VCaP (cell line): ENCODE data around the gene TAF4B.
"Not testable (repeated sequence)": the region's sequence is repeated elsewhere in the genome, so short reads cannot be mapped to it uniquely, and the experiment has no call there.

Experiments used
- H3K27ac ChIP-seq: fragments of 450-650 bp; 2 replicates; pipeline ENCODE4 v1.5.1; 2017
- TF ChIP-seq, protein P1 (sequence below): fragments of 450-650 bp; conservative IDR thresholded peaks from 2 replicates; pipeline ENCODE4 v1.5.1; 2017; ENCODE audit warnings: mild to moderate bottlenecking, moderate library complexity

TAF4B gene

DNA sequence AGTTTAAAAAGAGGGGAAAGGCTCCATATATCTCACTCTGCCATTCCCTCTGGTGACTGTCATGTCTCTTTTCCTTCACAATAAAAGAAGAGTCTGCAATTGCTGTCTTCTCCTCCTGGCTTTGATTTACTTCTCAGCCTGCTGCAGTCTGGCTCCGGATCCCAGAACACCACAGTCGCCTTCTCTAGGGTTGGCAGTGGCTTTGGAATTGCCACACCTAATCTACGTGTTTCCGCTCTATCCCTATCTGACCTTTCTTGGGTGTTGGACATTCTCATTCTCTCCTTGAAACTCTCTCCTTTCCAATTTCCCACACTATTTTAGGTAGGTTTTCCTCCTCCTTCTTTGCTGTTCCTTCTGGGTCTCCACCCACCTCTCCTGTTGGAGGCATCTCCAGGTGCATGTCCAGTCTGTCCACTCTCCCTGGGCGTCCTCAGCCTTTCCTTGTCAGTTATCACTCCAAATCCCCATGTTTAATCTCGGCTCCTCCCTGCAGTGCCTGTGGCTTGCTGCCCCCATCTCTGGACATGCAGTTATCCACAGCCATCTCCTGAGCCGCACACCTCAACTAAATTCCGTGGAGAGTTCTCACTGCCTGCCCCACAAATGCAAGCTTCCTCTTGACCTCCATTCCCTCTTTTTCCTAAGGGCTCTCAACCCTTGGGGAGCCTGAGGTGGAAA lies 209.3 kb downstream of the TAF4B start:
- TF ChIP-seq, protein P1, sequence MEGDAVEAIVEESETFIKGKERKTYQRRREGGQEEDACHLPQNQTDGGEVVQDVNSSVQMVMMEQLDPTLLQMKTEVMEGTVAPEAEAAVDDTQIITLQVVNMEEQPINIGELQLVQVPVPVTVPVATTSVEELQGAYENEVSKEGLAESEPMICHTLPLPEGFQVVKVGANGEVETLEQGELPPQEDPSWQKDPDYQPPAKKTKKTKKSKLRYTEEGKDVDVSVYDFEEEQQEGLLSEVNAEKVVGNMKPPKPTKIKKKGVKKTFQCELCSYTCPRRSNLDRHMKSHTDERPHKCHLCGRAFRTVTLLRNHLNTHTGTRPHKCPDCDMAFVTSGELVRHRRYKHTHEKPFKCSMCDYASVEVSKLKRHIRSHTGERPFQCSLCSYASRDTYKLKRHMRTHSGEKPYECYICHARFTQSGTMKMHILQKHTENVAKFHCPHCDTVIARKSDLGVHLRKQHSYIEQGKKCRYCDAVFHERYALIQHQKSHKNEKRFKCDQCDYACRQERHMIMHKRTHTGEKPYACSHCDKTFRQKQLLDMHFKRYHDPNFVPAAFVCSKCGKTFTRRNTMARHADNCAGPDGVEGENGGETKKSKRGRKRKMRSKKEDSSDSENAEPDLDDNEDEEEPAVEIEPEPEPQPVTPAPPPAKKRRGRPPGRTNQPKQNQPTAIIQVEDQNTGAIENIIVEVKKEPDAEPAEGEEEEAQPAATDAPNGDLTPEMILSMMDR, result no peak
- H3K27ac ChIP-seq, result no peak overlapping the region

DNA sequence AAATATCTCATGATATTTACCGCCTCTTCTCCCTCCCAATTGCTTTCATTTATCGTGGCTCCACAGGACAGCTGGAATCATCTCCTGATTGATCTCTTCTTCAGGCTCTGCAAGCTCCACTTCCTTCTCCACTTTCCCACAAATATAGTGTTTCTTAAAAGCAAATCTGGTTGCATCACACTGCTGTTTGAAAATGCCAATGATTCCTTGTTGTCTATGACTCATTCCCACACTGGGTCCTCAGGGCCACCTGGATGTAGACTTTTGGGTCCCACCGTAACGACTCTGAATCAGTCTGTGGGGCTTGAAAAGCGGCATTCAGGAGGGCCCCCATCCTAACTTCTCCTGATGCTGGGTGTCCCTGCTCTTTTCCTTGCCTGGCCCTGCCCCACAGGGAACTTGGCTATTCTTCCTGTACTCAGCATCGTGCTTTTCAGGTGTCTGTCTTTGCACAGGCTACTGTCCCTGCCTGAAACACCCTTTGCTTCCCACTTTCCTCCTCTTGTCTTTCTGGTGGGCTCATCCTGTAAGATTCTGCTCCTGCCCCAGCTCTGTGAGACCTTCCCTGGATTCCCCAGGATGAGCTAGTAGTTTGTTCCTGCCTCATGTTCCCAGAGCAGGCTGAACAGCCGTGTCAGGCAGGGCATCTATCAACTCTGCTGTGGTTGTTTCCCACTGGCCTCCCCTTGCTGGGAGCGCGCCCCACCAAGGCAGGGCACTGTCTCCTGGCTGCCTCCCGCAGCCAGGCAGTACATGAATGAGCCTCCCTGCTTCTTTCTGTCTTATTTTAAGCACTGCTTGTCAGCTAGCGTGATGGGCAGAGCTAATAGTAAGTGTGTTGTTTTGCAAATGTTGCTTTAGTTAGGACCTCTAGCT lies 210.2 kb downstream of the TAF4B start:
- TF ChIP-seq, protein P1, result no peak
- H3K27ac ChIP-seq, result no peak overlapping the region

DNA sequence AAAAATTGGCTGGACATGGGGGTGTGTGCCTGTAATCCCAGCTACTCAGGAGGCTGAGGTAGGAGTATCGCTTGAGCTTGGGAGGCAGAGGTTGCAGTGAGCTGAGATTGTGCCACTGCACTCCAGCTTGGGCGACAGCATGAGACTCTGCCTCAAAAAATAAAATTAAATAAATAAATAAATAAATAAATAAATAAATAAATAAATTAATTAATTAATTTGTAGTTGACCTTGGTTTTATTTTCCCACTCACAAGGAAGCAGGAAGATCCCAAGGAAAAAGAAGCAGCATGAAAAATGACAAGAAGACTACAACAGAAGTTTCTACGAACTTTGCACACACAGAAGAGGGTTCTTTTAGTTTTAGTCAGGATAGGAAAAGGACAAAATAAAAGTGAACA lies 211.4 kb downstream of the TAF4B start:
- not testable (repeated sequence) for H3K27ac ChIP-seq

DNA sequence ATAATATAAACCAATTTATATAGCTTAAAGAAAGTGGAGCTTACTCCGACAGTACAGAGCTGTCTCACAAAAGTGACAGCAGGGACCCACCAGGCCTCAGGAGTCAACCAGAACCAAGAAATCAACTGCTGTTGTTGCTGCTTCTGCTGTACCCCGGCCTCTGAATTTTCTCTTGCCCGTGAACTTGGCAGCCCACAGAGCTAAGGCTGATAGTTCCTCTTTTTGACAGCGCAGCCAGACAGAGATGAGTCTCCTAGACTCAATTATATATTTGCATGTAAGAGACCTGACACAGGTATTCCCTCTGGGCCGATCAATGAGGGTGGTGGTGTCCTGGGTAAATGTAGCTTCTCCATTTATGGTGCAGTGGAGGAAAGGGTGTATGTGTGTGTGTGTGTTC lies 212.7 kb downstream of the TAF4B start:
- no peak overlapping the region for H3K27ac ChIP-seq
- TF ChIP-seq, protein P1, result no peak

DNA sequence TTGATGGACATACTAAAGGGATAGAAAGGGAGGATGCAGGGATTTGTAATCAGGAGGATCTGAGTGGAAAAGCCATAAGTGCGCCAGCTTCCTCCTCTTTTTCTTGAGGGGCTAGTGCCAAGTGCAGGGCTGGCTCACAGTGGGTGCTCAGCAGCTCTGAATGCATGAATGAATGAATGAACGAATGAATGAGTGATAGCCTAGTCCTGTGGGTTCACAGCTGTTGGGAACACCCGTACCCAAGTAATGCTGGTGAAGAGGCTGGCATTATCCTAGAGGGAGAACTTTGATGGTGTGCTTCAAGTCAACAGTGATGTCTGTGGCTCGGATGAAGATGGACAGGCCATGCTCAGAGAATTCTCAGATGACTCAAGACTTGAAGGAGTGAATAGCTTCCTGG lies 213.3 kb downstream of the TAF4B start:
- peak overlapping the region; percentile 68 for H3K27ac ChIP-seq
- TF ChIP-seq, protein P1, result no peak

DNA sequence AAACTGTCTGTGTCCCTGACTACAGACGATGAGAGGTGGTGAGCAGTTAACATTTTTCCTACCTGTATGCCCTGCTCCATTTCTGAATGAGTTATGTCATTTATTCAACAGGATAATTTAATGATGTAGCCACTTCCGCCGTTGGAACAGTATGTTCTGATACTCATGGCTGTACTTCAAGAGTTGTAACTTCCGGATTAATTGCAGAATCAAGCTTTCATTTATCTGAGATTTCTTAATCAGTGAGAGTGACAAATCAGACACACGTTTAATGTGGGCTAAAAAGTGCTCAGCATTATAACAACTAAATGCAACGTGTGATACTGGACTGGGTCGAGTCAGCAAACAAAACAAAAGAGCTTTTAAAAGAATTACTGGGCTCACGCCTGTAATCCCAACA lies 214.4 kb downstream of the TAF4B start:
- TF ChIP-seq, protein P1, result no peak
- peak overlapping the region; percentile 68 for H3K27ac ChIP-seq
